Dermis microvascular lymphatic vessel endothelial cell (primary cell): ENCODE results near the gene MAPT. TPM values are rescaled to one million over a fixed set of nuclear protein-coding genes. Genes with fewer than 3 reads are reported as not detected.

ENCODE experiments used
- DNase-seq, 2 donors: peaks; one replicate each; pipeline versions ENCODE4 v3.0.0 to v3.0.0-alpha.2; 2010; ENCODE audit warnings: low read depth in 2 of 2
- total RNA-seq: library from RNA; depleted of rRNA; stranded (reverse); fragments of >200 nt; gene quantifications from 2 replicates; pipeline ENCODE4 v1.2.1, GENCODE V29; 2014

The MAPT gene
- total RNA-seq, 1 donor from 2014 or later: not detected

DNA sequence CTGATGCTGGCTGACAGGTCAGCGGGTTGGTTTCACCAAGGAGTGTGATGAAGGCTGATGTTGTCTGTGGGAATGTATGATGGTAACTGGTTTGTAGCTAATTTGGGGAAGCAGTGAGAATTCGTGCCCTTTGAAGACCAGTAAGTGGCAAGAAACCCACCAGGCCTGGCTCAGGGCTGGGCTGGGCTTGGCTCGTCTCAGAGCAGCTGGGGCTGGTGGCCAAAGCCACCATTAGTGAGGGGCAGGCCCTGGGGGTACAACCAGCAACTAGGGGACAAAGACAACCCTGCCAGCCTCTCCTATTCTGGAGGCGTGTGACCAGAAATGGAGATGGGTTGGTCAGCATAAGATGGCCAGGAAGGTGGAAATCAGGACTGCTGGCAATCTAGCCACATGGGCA lies 91.7 kb downstream of the MAPT start:
- DNase-seq: no peak

DNA sequence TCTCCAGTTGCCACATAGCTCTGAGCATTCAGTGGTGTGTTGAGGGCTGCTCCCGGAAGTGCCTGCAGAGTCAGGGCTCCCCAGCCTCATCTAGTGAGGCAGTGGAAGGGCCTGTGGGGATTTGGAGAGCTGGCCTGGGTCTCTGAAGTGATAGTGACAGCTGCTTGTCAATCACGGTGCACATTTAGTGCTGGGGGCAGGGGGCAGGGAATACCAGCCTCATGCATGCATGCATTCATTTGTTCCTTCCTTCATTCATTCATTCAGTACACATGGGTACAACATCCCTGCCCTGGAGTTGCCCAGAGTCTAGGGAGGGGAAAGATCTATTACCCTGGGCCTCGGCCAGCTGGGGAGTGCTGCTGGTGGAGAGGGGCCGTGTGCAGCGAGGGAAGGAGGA lies 93.4 kb downstream of the MAPT start:
- DNase-seq: no peak

DNA sequence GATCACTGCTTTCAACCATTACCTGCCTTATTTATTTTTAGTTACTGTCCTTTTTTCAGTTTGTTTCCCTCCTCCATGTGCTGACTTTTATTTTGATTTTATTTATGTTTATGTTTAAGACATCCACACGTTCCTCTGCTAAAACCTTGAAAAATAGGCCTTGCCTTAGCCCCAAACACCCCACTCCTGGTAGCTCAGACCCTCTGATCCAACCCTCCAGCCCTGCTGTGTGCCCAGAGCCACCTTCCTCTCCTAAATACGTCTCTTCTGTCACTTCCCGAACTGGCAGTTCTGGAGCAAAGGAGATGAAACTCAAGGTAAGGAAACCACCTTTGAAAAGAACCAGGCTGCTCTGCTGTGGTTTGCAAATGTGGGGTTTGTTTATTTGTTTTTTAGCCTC lies 95.4 kb downstream of the MAPT start:
- no peak for DNase-seq

DNA sequence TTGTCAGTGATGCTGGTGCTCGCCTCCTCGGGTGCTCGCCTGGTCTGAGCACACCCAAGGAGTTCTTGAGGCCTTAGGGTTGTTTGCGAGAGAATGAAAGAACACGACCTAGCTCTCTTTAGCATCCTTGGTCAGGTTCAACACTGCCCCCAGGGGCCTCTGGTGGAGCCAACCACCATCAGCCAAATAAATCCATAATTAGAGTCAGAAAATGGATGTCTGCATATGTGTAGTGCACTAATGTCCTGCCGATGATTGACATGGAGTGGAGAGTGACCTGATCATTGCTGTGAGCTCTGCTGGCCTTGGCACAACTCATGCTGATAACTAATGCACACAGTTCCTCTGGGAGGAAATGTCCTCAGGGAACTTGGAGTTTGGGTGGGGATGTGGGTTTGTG lies 96.5 kb downstream of the MAPT start:
- no peak for DNase-seq

DNA sequence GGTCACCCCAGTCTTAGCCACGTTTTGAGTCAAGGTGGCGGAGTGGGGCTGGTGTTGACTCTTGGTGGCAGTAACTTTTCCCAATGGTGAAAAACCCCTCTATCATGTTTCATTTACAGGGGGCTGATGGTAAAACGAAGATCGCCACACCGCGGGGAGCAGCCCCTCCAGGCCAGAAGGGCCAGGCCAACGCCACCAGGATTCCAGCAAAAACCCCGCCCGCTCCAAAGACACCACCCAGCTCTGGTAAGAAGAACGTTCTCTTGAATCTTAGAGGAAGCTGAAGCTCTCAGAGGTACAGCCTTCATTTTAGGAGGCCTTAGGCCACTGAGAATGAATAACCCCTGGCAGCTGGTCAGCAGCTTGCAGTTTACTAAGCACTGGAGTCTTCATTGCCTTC lies 97.0 kb downstream of the MAPT start:
- DNase-seq: no peak

DNA sequence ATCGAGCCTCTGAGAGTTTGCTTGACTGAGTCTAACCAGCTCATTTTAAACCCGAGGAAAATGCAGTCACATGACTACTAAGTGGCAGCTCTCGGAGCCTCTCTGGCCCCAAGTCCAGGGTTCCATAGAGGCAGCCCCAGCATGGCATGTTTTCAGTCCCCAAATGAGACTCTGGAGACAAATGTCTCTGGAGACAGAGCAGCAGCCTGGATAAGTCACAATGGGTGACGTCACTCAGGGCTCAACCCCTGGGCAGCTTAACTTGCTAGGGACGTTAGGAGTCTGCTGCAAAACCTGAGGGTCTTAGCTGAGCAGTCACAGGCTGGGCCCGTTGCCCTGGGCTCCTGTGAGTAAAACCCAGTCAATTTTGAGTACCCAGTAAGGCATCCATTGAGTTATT lies 97.8 kb downstream of the MAPT start:
- no peak for DNase-seq

DNA sequence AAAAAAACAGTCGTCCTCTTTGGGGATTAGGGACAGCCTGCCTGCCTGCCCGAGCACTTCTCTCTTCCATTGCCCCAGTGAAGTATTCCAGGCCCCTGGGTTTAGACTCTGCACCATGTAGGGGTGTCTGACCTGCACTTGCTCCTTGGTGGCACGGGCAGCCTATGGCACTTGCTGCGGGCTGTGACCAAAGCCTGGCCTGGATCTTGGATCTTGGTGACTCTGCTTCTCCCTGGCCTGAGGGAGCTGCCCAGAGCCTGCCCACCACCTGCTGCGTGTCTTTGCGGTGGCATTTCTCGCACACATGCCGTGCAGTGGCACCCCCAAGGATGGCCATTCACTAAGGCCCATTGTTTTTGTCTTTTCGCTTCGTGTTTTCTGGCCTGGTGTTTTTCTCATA lies 98.5 kb downstream of the MAPT start:
- DNase-seq: no peak

DNA sequence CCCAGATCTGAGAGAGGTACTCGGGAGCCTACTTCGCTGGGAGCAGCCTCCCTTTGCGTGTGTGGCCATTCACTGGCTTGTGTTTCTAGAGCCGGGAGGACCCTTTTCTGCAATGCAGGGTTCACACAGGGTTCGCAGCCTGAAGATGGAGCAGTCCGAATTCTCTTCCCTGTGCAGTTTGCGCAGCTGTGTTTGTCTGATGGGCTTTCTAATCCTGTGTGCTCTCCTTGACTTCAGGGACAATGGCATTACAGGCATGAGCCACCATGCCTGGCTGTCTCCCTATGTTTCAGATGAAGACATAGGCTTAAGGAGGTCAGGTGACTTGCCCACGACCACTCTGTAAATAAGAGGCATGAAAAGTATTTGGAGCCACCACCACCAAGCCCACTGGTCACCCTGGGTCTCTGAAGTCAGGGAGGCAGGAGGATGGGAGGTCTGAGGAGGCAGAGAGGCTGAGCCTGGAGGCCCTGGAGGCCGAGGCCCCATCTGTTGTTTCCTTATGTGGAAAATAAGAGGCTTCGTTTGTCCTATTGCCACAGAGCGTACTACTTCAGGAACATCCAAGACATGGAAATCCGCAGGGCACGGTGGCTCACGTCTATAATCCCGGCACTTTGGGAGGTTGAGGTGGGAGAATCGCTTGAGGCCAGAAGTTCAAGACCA lies 99.7 kb downstream of the MAPT start:
- no peak for DNase-seq

DNA sequence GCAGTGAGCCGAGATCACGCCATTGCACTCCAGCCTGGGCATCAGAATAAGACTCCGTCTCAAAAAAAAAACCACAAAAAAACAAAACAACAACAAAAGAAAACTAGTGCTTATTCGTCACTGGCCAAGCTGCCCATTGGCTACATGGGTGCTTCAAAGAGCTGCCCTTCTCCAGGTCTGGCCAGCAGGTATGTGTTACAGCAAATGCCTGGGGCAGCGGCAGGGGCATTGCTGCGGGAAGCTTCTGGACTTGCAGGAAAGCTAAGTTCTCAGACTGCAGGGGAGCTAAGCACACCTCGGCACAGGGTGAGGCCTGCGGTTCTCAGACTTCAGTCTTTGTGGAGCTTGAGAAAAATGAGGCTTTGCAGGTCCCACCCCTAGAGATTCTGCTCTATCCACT lies 100.6 kb downstream of the MAPT start:
- DNase-seq: no peak

DNA sequence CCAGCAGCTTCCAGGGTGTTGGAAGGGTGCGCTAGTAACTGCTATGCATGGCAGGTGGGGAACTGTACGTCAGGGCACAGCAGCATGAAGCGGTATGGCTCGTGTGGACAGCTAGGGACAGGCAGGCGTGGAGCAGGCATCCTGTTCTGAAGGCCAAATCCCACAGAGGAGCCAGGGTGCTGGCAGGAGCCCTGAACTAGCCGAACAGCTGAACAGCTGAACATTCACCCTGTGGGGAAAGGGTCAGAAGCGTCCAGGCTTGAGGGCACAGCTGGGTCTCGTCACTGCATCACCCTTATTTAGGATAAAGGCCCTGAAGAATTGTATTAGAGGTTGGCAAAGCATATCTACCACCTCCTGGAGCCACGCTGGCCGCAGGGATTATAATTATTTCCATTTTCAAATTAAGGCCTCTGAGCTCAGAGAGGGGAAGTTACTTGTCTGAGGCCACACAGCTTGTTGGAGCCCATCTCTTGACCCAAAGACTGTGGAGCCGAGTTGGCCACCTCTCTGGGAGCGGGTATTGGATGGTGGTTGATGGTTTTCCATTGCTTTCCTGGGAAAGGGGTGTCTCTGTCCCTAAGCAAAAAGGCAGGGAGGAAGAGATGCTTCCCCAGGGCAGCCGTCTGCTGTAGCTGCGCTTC lies 101.4 kb downstream of the MAPT start:
- no peak for DNase-seq

DNA sequence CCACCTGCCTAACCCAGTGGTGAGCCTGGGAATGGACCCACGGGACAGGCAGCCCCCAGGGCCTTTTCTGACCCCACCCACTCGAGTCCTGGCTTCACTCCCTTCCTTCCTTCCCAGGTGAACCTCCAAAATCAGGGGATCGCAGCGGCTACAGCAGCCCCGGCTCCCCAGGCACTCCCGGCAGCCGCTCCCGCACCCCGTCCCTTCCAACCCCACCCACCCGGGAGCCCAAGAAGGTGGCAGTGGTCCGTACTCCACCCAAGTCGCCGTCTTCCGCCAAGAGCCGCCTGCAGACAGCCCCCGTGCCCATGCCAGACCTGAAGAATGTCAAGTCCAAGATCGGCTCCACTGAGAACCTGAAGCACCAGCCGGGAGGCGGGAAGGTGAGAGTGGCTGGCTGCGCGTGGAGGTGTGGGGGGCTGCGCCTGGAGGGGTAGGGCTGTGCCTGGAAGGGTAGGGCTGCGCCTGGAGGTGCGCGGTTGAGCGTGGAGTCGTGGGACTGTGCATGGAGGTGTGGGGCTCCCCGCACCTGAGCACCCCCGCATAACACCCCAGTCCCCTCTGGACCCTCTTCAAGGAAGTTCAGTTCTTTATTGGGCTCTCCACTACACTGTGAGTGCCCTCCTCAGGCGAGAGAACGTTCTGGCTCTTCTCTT lies 102.1 kb downstream of the MAPT start:
- no peak for DNase-seq

DNA sequence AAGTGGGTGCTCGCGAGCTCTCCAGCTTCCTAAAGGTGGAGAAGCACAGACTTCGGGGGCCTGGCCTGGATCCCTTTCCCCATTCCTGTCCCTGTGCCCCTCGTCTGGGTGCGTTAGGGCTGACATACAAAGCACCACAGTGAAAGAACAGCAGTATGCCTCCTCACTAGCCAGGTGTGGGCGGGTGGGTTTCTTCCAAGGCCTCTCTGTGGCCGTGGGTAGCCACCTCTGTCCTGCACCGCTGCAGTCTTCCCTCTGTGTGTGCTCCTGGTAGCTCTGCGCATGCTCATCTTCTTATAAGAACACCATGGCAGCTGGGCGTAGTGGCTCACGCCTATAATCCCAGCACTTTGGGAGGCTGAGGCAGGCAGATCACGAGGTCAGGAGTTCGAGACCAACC lies 102.8 kb downstream of the MAPT start:
- no peak for DNase-seq

DNA sequence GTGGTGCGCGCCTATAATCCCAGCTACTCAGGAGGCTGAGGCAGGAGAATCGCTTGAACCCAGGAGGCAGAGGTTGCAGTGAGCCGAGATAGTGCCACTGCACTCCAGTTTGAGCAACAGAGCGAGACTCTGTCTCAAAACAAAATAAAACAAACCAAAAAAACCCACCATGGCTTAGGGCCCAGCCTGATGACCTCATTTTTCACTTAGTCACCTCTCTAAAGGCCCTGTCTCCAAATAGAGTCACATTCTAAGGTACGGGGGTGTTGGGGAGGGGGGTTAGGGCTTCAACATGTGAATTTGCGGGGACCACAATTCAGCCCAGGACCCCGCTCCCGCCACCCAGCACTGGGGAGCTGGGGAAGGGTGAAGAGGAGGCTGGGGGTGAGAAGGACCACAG lies 103.3 kb downstream of the MAPT start:
- no peak for DNase-seq

DNA sequence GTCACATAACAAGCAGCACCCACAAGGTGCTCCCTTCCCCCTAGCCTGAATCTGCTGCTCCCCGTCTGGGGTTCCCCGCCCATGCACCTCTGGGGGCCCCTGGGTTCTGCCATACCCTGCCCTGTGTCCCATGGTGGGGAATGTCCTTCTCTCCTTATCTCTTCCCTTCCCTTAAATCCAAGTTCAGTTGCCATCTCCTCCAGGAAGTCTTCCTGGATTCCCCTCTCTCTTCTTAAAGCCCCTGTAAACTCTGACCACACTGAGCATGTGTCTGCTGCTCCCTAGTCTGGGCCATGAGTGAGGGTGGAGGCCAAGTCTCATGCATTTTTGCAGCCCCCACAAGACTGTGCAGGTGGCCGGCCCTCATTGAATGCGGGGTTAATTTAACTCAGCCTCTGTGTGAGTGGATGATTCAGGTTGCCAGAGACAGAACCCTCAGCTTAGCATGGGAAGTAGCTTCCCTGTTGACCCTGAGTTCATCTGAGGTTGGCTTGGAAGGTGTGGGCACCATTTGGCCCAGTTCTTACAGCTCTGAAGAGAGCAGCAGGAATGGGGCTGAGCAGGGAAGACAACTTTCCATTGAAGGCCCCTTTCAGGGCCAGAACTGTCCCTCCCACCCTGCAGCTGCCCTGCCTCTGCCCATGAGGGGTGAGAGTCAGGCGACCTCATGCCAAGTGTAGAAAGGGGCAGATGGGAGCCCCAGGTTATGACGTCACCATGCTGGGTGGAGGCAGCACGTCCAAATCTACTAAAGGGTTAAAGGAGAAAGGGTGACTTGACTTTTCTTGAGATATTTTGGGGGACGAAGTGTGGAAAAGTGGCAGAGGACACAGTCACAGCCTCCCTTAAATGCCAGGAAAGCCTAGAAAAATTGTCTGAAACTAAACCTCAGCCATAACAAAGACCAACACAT lies 104.9 kb downstream of the MAPT start, which contains the start of gene STH:
Gene STH (plus strand): TSS at position 264 of the 913 bp plus-strand sequence. CDS start 30 bp downstream, at position 294.
- DNase-seq: no peak

DNA sequence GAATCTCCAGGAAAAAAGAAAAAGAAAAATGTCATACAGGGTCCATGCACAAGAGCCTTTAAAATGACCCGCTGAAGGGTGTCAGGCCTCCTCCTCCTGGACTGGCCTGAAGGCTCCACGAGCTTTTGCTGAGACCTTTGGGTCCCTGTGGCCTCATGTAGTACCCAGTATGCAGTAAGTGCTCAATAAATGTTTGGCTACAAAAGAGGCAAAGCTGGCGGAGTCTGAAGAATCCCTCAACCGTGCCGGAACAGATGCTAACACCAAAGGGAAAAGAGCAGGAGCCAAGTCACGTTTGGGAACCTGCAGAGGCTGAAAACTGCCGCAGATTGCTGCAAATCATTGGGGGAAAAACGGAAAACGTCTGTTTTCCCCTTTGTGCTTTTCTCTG lies 105.5 kb downstream of the MAPT start:
- DNase-seq: no peak

DNA sequence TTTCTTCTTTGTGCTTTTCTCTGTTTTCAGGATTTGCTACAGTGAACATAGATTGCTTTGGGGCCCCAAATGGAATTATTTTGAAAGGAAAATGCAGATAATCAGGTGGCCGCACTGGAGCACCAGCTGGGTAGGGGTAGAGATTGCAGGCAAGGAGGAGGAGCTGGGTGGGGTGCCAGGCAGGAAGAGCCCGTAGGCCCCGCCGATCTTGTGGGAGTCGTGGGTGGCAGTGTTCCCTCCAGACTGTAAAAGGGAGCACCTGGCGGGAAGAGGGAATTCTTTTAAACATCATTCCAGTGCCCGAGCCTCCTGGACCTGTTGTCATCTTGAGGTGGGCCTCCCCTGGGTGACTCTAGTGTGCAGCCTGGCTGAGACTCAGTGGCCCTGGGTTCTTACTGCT lies 105.9 kb downstream of the MAPT start:
- DNase-seq: no peak

DNA sequence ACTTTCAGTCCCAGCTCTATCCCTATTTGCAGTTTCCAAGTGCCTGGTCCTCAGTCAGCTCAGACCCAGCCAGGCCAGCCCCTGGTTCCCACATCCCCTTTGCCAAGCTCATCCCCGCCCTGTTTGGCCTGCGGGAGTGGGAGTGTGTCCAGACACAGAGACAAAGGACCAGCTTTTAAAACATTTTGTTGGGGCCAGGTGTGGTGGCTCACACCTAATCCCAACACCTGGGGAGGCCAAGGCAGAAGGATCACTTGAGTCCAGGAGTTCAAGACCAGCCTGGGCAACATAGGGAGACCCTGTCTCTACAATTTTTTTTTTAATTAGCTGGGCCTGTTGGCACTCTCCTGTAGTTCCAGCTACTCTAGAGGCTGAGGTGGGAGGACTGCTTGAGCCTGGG lies 106.4 kb downstream of the MAPT start:
- no peak for DNase-seq

DNA sequence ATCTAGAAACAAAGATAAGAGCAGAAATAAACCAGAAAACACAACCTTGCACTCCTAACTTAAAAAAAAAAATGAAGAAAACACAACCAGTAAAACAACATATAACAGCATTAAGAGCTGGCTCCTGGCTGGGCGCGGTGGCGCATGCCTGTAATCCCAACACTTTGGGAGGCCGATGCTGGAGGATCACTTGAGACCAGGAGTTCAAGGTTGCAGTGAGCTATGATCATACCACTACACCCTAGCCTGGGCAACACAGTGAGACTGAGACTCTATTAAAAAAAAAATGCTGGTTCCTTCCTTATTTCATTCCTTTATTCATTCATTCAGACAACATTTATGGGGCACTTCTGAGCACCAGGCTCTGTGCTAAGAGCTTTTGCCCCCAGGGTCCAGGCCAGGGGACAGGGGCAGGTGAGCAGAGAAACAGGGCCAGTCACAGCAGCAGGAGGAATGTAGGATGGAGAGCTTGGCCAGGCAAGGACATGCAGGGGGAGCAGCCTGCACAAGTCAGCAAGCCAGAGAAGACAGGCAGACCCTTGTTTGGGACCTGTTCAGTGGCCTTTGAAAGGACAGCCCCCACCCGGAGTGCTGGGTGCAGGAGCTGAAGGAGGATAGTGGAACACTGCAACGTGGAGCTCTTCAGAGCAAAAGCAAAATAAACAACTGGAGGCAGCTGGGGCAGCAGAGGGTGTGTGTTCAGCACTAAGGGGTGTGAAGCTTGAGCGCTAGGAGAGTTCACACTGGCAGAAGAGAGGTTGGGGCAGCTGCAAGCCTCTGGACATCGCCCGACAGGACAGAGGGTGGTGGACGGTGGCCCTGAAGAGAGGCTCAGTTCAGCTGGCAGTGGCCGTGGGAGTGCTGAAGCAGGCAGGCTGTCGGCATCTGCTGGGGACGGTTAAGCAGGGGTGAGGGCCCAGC lies 107.3 kb downstream of the MAPT start:
- no peak for DNase-seq

DNA sequence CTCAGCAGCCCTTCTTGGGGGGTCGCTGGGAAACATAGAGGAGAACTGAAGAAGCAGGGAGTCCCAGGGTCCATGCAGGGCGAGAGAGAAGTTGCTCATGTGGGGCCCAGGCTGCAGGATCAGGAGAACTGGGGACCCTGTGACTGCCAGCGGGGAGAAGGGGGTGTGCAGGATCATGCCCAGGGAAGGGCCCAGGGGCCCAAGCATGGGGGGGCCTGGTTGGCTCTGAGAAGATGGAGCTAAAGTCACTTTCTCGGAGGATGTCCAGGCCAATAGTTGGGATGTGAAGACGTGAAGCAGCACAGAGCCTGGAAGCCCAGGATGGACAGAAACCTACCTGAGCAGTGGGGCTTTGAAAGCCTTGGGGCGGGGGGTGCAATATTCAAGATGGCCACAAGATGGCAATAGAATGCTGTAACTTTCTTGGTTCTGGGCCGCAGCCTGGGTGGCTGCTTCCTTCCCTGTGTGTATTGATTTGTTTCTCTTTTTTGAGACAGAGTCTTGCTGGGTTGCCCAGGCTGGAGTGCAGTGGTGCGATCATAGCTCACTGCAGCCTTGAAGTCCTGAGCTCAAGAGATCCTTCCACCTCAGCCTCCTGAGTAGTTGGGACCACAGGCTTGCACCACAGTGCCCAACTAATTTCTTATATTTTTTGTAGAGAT lies 108.1 kb downstream of the MAPT start:
- DNase-seq: peak; percentile 24 to 63

DNA sequence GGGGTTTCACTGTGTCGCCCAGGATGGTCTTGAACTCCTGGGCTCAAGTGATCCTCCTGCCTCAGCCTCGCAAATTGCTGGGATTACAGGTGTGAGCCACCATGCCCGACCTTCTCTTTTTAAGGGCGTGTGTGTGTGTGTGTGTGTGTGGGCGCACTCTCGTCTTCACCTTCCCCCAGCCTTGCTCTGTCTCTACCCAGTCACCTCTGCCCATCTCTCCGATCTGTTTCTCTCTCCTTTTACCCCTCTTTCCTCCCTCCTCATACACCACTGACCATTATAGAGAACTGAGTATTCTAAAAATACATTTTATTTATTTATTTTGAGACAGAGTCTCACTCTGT lies 108.6 kb downstream of the MAPT start:
- no peak for DNase-seq
